Liver (tissue), 9 donors: Measurements from ENCODE around the gene DMRTB1. TPM values are rescaled to one million over a fixed set of nuclear protein-coding genes. Genes with fewer than 3 reads are reported as not detected.

Source experiments
- DNase-seq: peaks from one replicate; pipeline ENCODE4 v3.0.0-alpha.2; 2017; ENCODE audit warnings: low spot score
- H3K27ac ChIP-seq, 2 donors: one replicate each; pipeline ENCODE4 v1.7.0; 2013; ENCODE audit warnings: inconsistent platforms in 2 of 2, low read length in 2 of 2, control low read depth in 1 of 2, low read depth in 1 of 2, mild to moderate bottlenecking in 1 of 2
- H3K27me3 ChIP-seq, 4 donors: one replicate each; pipeline versions ENCODE4 v1.6.1 to v1.7.0; 2013; ENCODE audit warnings: low read length in 3 of 4, inconsistent platforms in 1 of 4, mild to moderate bottlenecking in 1 of 4, moderate library complexity in 1 of 4; ENCODE audit not compliant: control insufficient read depth in 4 of 4, insufficient read depth in 4 of 4
- H3K36me3 ChIP-seq, 4 donors: one replicate each; pipeline versions ENCODE4 v1.6.1 to v1.7.0; 2013; ENCODE audit warnings: low read length in 3 of 4, mild to moderate bottlenecking in 3 of 4, low read depth in 1 of 4, moderate library complexity in 1 of 4; ENCODE audit not compliant: control insufficient read depth in 4 of 4, insufficient read depth in 3 of 4
- H3K4me1 ChIP-seq, 4 donors: one replicate each; pipeline versions ENCODE4 v1.6.1 to v1.7.0; 2013; ENCODE audit warnings: low read length in 3 of 4, mild to moderate bottlenecking in 3 of 4, moderate library complexity in 1 of 4; ENCODE audit not compliant: control insufficient read depth in 4 of 4, insufficient read depth in 4 of 4
- H3K4me3 ChIP-seq, 3 donors: one replicate each; pipeline versions ENCODE4 v1.6.1 to v1.7.0; 2013; ENCODE audit warnings: low read length in 3 of 3, control low read depth in 1 of 3, low read depth in 1 of 3, mild to moderate bottlenecking in 1 of 3
- H3K9ac ChIP-seq, 2 donors: one replicate each; pipeline ENCODE4 v1.7.0; 2013; ENCODE audit warnings: low read length in 2 of 2, mild to moderate bottlenecking in 2 of 2, moderate library complexity in 2 of 2, control low read depth in 1 of 2, low read depth in 1 of 2
- H3K9me3 ChIP-seq, 4 donors: one replicate each; pipeline versions ENCODE4 v1.6.1 to v1.7.0; 2013; ENCODE audit warnings: low read length in 3 of 4; ENCODE audit not compliant: control insufficient read depth in 4 of 4
- ATF3 ChIP-seq: IDR thresholded peaks from 2 replicates; pipeline ENCODE4 v1.6.1; 2016; ENCODE audit warnings: antibody characterized with exemption
- CTCF ChIP-seq: fragments of 150-350 bp; IDR thresholded peaks from 2 replicates; pipeline ENCODE4 v1.5.1; 2017; ENCODE audit warnings: improper control_type of control experiment, low read depth, low read length; ENCODE audit not compliant: missing input control
- EGR1 ChIP-seq, 2 donors: IDR thresholded peaks; 2 replicates each; pipeline ENCODE4 v1.6.1; 2016 to 2018; ENCODE audit warnings: antibody characterized with exemption in 2 of 2, low read depth in 2 of 2
- FOXA1 ChIP-seq: IDR thresholded peaks from 2 replicates; pipeline ENCODE4 v1.6.1; 2016; ENCODE audit warnings: antibody characterized with exemption
- GABPA ChIP-seq, 2 donors: IDR thresholded peaks in 1 of 2; conservative IDR thresholded peaks in 1 of 2; 2 replicates each; pipeline ENCODE4 v1.6.1; 2016; ENCODE audit warnings: antibody characterized with exemption in 2 of 2, mild to moderate bottlenecking in 1 of 2, moderate library complexity in 1 of 2
- HNF4A ChIP-seq, 2 donors: conservative IDR thresholded peaks; 2 replicates each; pipeline ENCODE4 v1.6.1; 2016; ENCODE audit warnings: antibody characterized with exemption in 2 of 2, mild to moderate bottlenecking in 2 of 2
- HNF4G ChIP-seq: IDR thresholded peaks from 2 replicates; pipeline ENCODE4 v1.6.1; 2016; ENCODE audit warnings: antibody characterized with exemption
- NR2F2 ChIP-seq: IDR thresholded peaks from 2 replicates; pipeline ENCODE4 v1.6.1; 2016; ENCODE audit warnings: antibody characterized with exemption
- RAD21 ChIP-seq, 2 donors: IDR thresholded peaks; 2 replicates each; pipeline ENCODE4 v1.6.1; 2016; ENCODE audit warnings: antibody characterized with exemption in 2 of 2, mild to moderate bottlenecking in 2 of 2
- REST ChIP-seq: IDR thresholded peaks from 2 replicates; pipeline ENCODE4 v1.6.1; 2016; ENCODE audit warnings: antibody characterized with exemption, mild to moderate bottlenecking
- RXRA ChIP-seq, 2 donors: IDR thresholded peaks; 2 replicates each; pipeline ENCODE4 v1.6.1; 2017 to 2018; ENCODE audit warnings: antibody characterized with exemption in 2 of 2, mild to moderate bottlenecking in 1 of 2
- SP1 ChIP-seq: IDR thresholded peaks from 2 replicates; pipeline ENCODE4 v1.6.1; 2018; ENCODE audit warnings: antibody characterized with exemption, mild to moderate bottlenecking
- YY1 ChIP-seq: IDR thresholded peaks from 2 replicates; pipeline ENCODE4 v1.6.1; 2016; ENCODE audit warnings: antibody characterized with exemption, mild to moderate bottlenecking
- ZBTB33 ChIP-seq: IDR thresholded peaks from 2 replicates; pipeline ENCODE4 v1.6.1; 2016; ENCODE audit warnings: antibody characterized with exemption
- WGBS: extraction: QIAGEN DNeasy Blood & Tissue Kit; methylation state at CpG from one replicate; pipeline ENCODE4 v1.1.7; 2013; 5-methylcytosine and 5-hydroxymethylcytosine counted together
- polyA plus RNA-seq, 2 donors: library from polyadenylated mRNA; stranded (reverse) in 1 of 2; unstranded in 1 of 2; fragments of 200-250 nt in 1 of 2; fragments of >200 nt in 1 of 2; fragmentation: Nextera tagmentation in 1 of 2; extraction: Ambion mirVana in 1 of 2; gene quantifications; one replicate each; pipeline versions ENCODE4 v1.2.1 to v1.2.3, GENCODE V29; 2013 to 2015
- total RNA-seq, 2 donors: library from RNA; depleted of rRNA; stranded (reverse); fragments of >200 nt; gene quantifications; one replicate each; pipeline ENCODE4 v1.2.3, GENCODE V29; 2014
- donor health status: healthy.
- donor health status: healthy.
- donor health status: healthy.
- donor health status: healthy.
- donor health status: healthy.

DMRTB1 gene
- total and polyA plus RNA-seq, 4 donors, result not detected

GRCh38 chr1:53478502-53478818 is 19.3 kb downstream of the DMRTB1 start:
- no peak for DNase-seq
- WGBS, result 91% methylated on average over 2 of the region's 2 CpGs

GRCh38 chr1:53480678-53481077 is 21.5 kb downstream of the DMRTB1 start:
- no peak overlapping the region for H3K27ac ChIP-seq
- no peaks in the 10 kb centered on the region for H3K36me3 ChIP-seq
- no peak overlapping the region for H3K9ac ChIP-seq
- no peaks in the 10 kb centered on the region for H3K4me1 ChIP-seq
- DNase-seq, result no peak
- H3K27me3 ChIP-seq, result peaks cover 0 to 3% (median under 1%) of the 10 kb centered on the region in 4 donors
- H3K9me3 ChIP-seq, result peaks cover 0 to 2% (median 0%) of the 10 kb centered on the region in 4 donors
- no peak overlapping the region for H3K4me3 ChIP-seq
- TF ChIP-seq YY1 (no peak), SP1 (no peak), ZBTB33 (no peak), RXRA (IDR thresholded peaks at IDR 0.05) (no peak), REST (no peak), HNF4A (conservative IDR thresholded peaks at IDR 0.05) (no peak), GABPA (IDR thresholded peaks at IDR 0.05 in 1 of 2, conservative IDR thresholded peaks at IDR 0.05 in 1 of 2) (no peak), NR2F2 (no peak), RAD21 (IDR thresholded peaks at IDR 0.05) (no peak), ATF3 (no peak), HNF4G (no peak), EGR1 (IDR thresholded peaks at IDR 0.05; ENCODE audit: low read depth in 2 of 2) (no peak)
- WGBS, result 92% methylated on average over 11 of the region's 11 CpGs

More at GRCh38 chr1:53478502-53478818, 19.3 kb downstream of the DMRTB1 start:
- Histone ChIP-seq H3K27ac (no peak overlapping the region), H3K9me3 (peaks cover 0 to 2% (median 0%) of the 10 kb centered on the region in 4 donors), H3K9ac (no peak overlapping the region), H3K4me3 (no peak overlapping the region), H3K27me3 (peaks cover 0 to 2% (median 0%) of the 10 kb centered on the region in 4 donors), H3K36me3 (no peaks in the 10 kb centered on the region), H3K4me1 (no peaks in the 10 kb centered on the region)
- TF ChIP-seq FOXA1 (no peak), CTCF (no peak), ATF3 (no peak), RXRA (IDR thresholded peaks at IDR 0.05) (no peak), SP1 (no peak), GABPA (IDR thresholded peaks at IDR 0.05 in 1 of 2, conservative IDR thresholded peaks at IDR 0.05 in 1 of 2) (no peak)
